GM19395 (cell line): ENCODE data around the gene SELENOF.
"Not testable (repeated sequence)": the region's sequence is repeated elsewhere in the genome, so short reads cannot be mapped to it uniquely, and the experiment has no call there.

Experiments
- ATAC-seq: cut with Tn5 transposase; IDR thresholded peaks from one replicate; pipeline ENCODE4 v1.9.1; 2021; ENCODE audit warnings: mild to moderate bottlenecking, moderate library complexity; ENCODE audit not compliant: unreplicated experiment

The SELENOF gene

GRCh38 chr1:86821956-86822355 lies 92.0 kb downstream of the SELENOF start:
- no peak for ATAC-seq

- not testable (repeated sequence) for ATAC-seq
Measured at GRCh38 chr1:86819970-86820369, 94.0 kb downstream of the SELENOF start.

GRCh38 chr1:86817246-86817826 lies 96.6 kb downstream of the SELENOF start:
- not testable (repeated sequence) for ATAC-seq

- not testable (repeated sequence) for ATAC-seq
Measured at GRCh38 chr1:86814118-86814517, 99.8 kb downstream of the SELENOF start.
